Cardiac fibroblast (primary cell): Measurements from ENCODE around the gene RANBP3L.

Experiments used
- DNase-seq, 2 donors: peaks; one replicate each; pipeline versions ENCODE4 v3.0.0 to v3.0.0-alpha.2; 2010; ENCODE audit warnings: low read depth in 2 of 2
- H3K4me3 ChIP-seq, 2 donors: replicated peaks in 1 of 2; 1 replicate in 1 of 2; 2 replicates in 1 of 2; pipeline ENCODE4 v1.5.1; 2011; ENCODE audit warnings: low read depth in 2 of 2, low read length in 2 of 2, mild to moderate bottlenecking in 2 of 2, moderate library complexity in 1 of 2
- CTCF ChIP-seq: IDR thresholded peaks from one replicate; pipeline ENCODE4 v1.5.1; 2011; ENCODE audit warnings: low read depth, mild to moderate bottlenecking, low read length, inconsistent platforms

Gene RANBP3L

GRCh38 chr5:36237751-36238150 is 64.0 kb downstream of the RANBP3L start:
- DNase-seq = no peak
- TF ChIP-seq CTCF = no peak
- H3K4me3 ChIP-seq = no peak overlapping the region

- no peak for DNase-seq
- H3K4me3 ChIP-seq = no peak overlapping the region
Observed at GRCh38 chr5:36236801-36237200, 64.9 kb downstream of the RANBP3L start.

GRCh38 chr5:36232533-36232932 is 69.2 kb downstream of the RANBP3L start:
- TF ChIP-seq CTCF = no peak
- DNase-seq = no peak
- H3K4me3 ChIP-seq = no peak overlapping the region

More at GRCh38 chr5:36236801-36237200, 64.9 kb downstream of the RANBP3L start:
- no peak for TF ChIP-seq CTCF

GRCh38 chr5:36230151-36230790 is 71.4 kb downstream of the RANBP3L start:
- TF ChIP-seq CTCF = no peak
- no peak overlapping the region for H3K4me3 ChIP-seq
- DNase-seq = no peak

- no peak for TF ChIP-seq CTCF
- DNase-seq = no peak
Observed at GRCh38 chr5:36228505-36228904, 73.2 kb downstream of the RANBP3L start.

GRCh38 chr5:36227046-36227445 is 74.7 kb downstream of the RANBP3L start:
- no peak overlapping the region for H3K4me3 ChIP-seq
- no peak for DNase-seq
- no peak for TF ChIP-seq CTCF

More at GRCh38 chr5:36228505-36228904, 73.2 kb downstream of the RANBP3L start:
- no peak overlapping the region for H3K4me3 ChIP-seq

- no peak for TF ChIP-seq CTCF
- no peak for DNase-seq
- no peak overlapping the region for H3K4me3 ChIP-seq
Observed at GRCh38 chr5:36222620-36223019, 79.1 kb downstream of the RANBP3L start.
